GM20000 (cell line): ENCODE results near the gene FYN.

ENCODE experiments used
- DNase-seq: peaks from one replicate; pipeline ENCODE4 v3.0.0; 2012; ENCODE audit warnings: low spot score
- TF ChIP-seq, protein P1 (sequence below): IDR thresholded peaks from 2 replicates; pipeline ENCODE4 v1.5.1; 2012; ENCODE audit warnings: mild to moderate bottlenecking, control low read depth; ENCODE audit errors: extremely low read depth, missing control alignments

Gene FYN

DNA sequence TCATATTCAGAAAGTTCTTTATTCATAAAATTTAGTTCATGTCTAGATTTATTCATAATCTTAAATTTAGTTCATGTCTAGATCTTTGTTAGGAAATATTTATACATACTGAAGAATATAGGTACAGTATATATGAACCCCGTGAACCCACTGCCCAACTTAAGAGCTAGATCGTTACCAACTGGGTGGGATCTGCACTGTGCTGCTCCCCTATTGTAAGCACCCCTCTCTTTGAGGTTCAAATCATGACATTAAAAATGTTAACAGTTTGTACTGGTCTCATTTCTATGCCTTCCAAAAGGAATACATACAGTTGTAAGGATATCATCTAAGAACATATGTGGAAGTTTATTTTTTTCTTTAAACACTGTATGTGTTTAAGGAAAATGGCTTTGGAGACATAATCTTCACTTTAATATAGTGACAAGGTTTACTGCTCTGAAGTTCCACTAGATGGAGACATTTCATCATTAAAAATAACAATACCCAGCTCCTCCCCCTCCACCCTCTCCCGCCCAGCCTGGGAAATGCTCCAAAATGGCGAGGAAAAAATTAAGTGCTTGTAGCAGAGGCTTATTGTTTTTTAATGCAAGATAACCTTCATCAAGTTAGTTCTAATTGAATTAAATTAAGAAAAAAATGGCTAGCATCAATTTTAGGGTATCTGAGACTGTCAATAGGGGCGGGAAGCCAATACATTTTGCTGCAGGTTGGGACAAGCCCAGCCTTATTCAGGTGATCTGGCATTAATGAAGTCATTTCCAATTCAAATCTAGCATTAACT lies 163.4 kb downstream of the FYN start:
- peak; percentile 73 for DNase-seq
- TF ChIP-seq, protein P1, sequence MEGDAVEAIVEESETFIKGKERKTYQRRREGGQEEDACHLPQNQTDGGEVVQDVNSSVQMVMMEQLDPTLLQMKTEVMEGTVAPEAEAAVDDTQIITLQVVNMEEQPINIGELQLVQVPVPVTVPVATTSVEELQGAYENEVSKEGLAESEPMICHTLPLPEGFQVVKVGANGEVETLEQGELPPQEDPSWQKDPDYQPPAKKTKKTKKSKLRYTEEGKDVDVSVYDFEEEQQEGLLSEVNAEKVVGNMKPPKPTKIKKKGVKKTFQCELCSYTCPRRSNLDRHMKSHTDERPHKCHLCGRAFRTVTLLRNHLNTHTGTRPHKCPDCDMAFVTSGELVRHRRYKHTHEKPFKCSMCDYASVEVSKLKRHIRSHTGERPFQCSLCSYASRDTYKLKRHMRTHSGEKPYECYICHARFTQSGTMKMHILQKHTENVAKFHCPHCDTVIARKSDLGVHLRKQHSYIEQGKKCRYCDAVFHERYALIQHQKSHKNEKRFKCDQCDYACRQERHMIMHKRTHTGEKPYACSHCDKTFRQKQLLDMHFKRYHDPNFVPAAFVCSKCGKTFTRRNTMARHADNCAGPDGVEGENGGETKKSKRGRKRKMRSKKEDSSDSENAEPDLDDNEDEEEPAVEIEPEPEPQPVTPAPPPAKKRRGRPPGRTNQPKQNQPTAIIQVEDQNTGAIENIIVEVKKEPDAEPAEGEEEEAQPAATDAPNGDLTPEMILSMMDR: peak; percentile 41

DNA sequence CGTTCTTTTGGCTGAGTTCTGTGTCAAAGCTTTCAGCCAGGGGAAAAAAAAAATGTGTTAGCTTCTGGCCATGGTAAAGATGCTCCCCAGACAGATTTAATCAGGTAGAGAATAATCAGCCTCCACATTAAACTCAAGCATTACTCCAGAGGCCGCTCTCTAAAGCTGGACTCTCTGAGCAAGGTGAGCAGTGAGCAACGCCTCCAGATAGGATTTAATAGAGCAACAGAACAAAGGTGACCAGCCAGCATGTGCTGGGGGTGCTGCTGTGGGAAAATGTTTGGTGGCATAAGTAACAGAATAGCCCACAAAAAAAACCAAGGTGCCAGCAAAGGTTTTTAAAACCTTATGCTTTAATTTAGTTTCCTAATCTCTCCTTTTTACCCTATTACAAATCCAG lies 164.1 kb downstream of the FYN start:
- TF ChIP-seq, protein P1: no peak
- DNase-seq: no peak

DNA sequence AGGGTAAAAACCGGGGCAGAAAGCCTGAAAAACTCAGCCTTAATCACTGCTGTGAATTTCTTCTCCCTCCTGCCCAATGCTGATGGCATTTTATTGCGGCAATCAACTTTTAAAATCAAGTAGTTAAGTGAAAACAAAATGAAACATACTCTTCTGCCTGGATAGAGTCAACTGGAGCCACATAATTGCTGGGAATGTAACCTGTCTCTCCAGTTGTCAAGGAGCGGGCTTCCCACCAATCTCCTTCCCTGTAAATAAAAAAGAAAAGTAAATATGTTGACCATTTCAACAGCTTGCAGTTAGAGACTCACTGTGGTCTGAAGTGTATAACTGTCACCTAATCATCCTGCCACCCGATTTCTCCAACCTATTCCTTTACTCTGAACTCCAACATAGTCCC lies 165.5 kb downstream of the FYN start:
- TF ChIP-seq, protein P1: no peak
- DNase-seq: no peak

DNA sequence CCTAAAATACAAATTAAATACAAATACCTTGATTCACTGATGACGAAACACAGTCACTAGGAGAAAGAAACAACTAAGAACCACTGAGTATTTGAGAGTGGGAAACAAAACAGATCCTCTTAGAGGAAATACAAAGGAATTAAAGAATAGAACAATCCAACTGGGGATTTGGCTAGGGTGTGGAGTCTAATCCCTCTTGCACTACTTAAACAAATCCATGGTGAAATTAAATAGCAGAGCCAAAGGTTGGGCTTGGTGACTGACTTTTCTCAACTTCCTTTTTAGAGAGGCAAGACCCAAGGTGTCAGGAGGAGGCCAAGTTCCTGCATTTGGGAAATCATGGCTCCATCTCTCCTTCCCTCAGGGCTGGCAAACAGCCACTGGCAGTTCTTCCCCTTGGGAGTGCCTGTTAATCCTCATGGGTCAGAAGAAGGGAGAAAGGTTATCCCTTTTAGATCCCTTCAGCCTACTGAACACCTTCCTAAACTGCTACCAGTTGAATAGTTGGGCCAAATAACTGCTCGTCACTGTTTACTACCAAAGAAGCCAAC lies 166.3 kb downstream of the FYN start:
- no peak for DNase-seq
- TF ChIP-seq, protein P1: no peak

DNA sequence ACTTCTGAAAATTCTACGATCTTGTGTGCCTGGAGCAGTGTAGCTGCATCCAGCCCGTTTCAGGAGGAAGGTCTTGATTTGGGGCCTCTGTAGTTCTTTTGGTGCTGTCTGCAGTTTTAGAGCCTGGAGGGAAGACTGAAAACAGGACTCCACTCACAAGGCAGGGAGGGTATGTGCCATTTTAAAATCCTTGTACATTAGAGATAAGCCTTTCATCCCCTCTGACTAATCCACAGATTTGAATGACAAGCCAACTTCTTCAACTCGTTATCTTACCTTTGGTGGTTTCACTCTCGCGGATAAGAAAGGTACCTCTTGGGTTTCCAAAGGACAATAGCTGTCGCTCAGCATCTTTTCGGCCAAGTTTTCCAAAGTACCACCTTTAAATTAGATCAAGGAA lies 169.5 kb downstream of the FYN start:
- TF ChIP-seq, protein P1: no peak
- no peak for DNase-seq

DNA sequence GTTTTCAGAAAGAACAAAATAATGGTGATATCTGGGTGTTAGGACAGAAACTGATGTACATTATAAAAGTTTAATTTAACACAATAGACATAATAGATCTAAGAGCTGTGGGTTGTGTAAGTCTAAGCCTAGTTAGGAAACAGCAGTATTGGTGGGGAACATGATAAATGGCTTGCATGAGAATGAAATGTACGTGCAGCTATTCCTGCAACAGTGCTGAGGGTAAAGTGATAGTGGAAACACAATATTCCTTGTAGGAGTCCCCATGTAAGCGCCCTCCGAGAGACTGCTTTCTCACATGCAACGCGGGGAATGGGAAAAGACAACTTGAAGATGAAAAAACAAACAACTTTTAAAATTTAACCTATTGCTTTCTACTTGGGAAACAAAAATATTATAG lies 171.0 kb downstream of the FYN start:
- no peak for DNase-seq
- TF ChIP-seq, protein P1: no peak

DNA sequence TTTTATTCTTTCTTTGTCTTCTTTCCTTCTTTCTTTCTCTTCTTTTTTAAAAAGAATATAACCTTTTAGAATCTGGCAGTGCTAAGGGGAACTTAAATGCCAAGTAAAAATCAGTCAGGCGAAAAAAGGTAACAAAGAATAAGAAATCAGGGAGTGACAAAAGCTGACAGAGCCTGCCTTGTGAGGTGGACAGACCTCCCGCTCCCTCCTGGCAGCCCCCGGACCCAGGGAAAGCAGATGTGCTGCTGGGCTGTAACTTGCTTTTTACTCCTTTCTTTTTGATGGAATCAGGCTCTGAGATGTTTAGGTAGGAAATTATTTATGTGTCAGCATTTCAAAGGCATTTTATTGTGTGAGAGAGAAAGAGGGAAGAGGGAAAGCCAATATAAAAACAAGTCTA lies 172.1 kb downstream of the FYN start:
- DNase-seq: no peak
- TF ChIP-seq, protein P1: no peak
